ENCODE measurements around the gene CLTA. TPM values are rescaled to one million over a fixed set of nuclear protein-coding genes. Genes with fewer than 3 reads are reported as not detected.
"Not testable (repeated sequence)": the region's sequence is repeated elsewhere in the genome, so short reads cannot be mapped to it uniquely, and the experiment has no call there.

CLTA gene
- polyA plus RNA-seq, 3 donors from 2014 or later = 62.2 to 121 (median 89.0) TPM

- peaks cover 21 to 33% (median 27%) of the 10 kb centered on the region in 3 donors for H3K36me3 Mint-ChIP-seq
- no peak overlapping the region for H3K4me3 Mint-ChIP-seq
- peaks cover 37 to 38% of the 10 kb centered on the region in 2 donors for H3K4me1 Mint-ChIP-seq
- H3K9me3 Mint-ChIP-seq = no peaks in the 10 kb centered on the region
- peaks cover 5 to 11% (median 10%) of the 10 kb centered on the region in 3 donors for H3K27me3 Mint-ChIP-seq (ENCODE audit: low read depth in 3 of 3)
- peak overlapping the region in 4 of 6 donors; percentile 28 to 77 (median 34) for H3K27ac Mint-ChIP-seq
- no peak for DNase-seq
These were observed 27.5 kb upstream of the CLTA start for GRCh38 chr9:36163049-36163785.

GRCh38 chr9:36163786-36164170 is 26.9 kb upstream of the CLTA start:
- Mint-ChIP-seq H3K4me1 (peaks cover 33 to 34% of the 10 kb centered on the region in 2 donors), H3K36me3 (peaks cover 15 to 28% (median 23%) of the 10 kb centered on the region in 3 donors), H3K4me3 (no peak overlapping the region), H3K27me3 (ENCODE audit: low read depth in 3 of 3) (peaks cover 5 to 11% (median 10%) of the 10 kb centered on the region in 3 donors), H3K9me3 (no peaks in the 10 kb centered on the region), H3K27ac (peak overlapping the region in 4 of 6 donors; percentile 15 to 77 (median 58))
- DNase-seq = no peak

DNA sequence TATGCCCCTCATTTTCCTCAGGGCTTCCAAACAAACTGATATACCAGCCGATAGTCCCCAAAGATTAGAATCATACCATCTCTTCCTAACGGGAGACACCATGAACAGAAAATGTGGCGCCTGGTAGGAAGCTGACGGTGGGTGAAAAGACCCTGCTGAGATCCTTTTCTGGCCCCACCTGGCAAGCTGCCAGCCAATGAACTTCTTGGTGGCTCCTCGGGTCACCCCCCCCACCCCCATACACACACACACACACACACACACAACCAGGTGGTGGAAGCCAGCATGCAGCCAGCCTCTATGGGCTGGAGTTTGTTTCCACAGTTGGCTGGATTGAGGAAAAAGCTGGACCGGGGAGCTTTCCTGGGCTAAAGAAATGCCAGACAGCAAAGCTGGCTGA is 26.3 kb upstream of the CLTA start:
- peaks cover 5 to 13% (median 10%) of the 10 kb centered on the region in 3 donors for H3K27me3 Mint-ChIP-seq (ENCODE audit: low read depth in 3 of 3)
- DNase-seq = no peak
- peak overlapping the region in 1 of 5 donors; percentile 24 for H3K4me3 Mint-ChIP-seq
- no peaks in the 10 kb centered on the region for H3K9me3 Mint-ChIP-seq
- peak overlapping the region in 5 of 6 donors; percentile 15 to 77 (median 55) for H3K27ac Mint-ChIP-seq
- peaks cover 9 to 22% (median 21%) of the 10 kb centered on the region in 3 donors for H3K36me3 Mint-ChIP-seq
- peaks cover 29 to 31% of the 10 kb centered on the region in 2 donors for H3K4me1 Mint-ChIP-seq

DNA sequence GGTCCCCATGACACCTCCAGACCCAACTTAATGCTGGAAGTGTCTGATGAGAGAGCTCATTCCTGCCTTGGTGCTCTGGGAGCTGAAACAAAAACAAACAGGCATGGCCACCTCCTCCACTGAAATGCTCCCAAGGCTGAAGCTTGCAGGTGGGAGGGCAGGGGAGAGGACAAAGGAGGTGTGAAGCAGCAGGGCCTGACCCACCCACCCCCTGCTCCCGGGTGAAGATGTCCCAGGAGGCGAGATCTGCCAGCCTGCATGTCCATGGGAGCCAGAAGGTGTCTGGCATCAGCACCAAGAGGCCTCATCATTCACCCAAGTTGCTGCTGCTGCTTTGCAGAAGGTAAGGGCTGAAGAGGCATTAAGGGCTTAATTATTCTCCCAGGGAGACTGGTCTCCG is 25.7 kb upstream of the CLTA start:
- H3K36me3 Mint-ChIP-seq = peaks cover 7 to 20% (median 16%) of the 10 kb centered on the region in 3 donors
- no peaks in the 10 kb centered on the region for H3K9me3 Mint-ChIP-seq
- peak overlapping the region; percentile 35 to 75 (median 62) for H3K4me3 Mint-ChIP-seq
- DNase-seq = no peak
- H3K27me3 Mint-ChIP-seq (ENCODE audit: low read depth in 3 of 3) = peaks cover 5 to 14% (median 10%) of the 10 kb centered on the region in 3 donors
- H3K4me1 Mint-ChIP-seq = peaks cover 28 to 29% of the 10 kb centered on the region in 2 donors
- H3K27ac Mint-ChIP-seq = peak overlapping the region in 4 of 6 donors; percentile 16 to 71 (median 58)

- H3K27ac Mint-ChIP-seq = peak overlapping the region in 2 of 6 donors; percentile 30 to 31
- H3K9me3 Mint-ChIP-seq = no peaks in the 10 kb centered on the region
- H3K4me1 Mint-ChIP-seq = peaks cover 26 to 28% of the 10 kb centered on the region in 2 donors
- peak overlapping the region; percentile 44 to 75 (median 62) for H3K4me3 Mint-ChIP-seq
- peaks cover 6 to 17% (median 10%) of the 10 kb centered on the region in 3 donors for H3K27me3 Mint-ChIP-seq (ENCODE audit: low read depth in 3 of 3)
- H3K36me3 Mint-ChIP-seq = peaks cover 7 to 15% (median 10%) of the 10 kb centered on the region in 3 donors
- no peak for DNase-seq
These were observed 24.9 kb upstream of the CLTA start for GRCh38 chr9:36165826-36166167.

- peaks cover 4 to 10% (median 4%) of the 10 kb centered on the region in 3 donors for H3K36me3 Mint-ChIP-seq
- DNase-seq = peak; percentile 85 to 86 (median 85)
- H3K9me3 Mint-ChIP-seq = no peaks in the 10 kb centered on the region
- H3K4me1 Mint-ChIP-seq = peaks cover 24 to 25% of the 10 kb centered on the region in 2 donors
- peak overlapping the region; percentile 68 to 83 (median 78) for H3K4me3 Mint-ChIP-seq
- H3K27me3 Mint-ChIP-seq (ENCODE audit: low read depth in 3 of 3) = peaks cover 7 to 20% (median 10%) of the 10 kb centered on the region in 3 donors
- H3K27ac Mint-ChIP-seq = peak overlapping the region in 5 of 6 donors; percentile 69 to 84 (median 82)
These were observed 24.4 kb upstream of the CLTA start for GRCh38 chr9:36166168-36166927.

GRCh38 chr9:36169166-36169565 is 21.6 kb upstream of the CLTA start, which contains the start of gene CCIN:
Gene CCIN, plus strand, starts transcription at chr9:36169388. Its CDS starts 115 bp downstream, at chr9:36169503.
- no peak for DNase-seq
- H3K4me3 Mint-ChIP-seq = no peak within 1 kb of the TSS
- H3K27ac Mint-ChIP-seq = no peak within 1 kb of the TSS
- no peaks in the 10 kb centered on the region for H3K36me3 Mint-ChIP-seq
- no peaks in the 10 kb centered on the region for H3K9me3 Mint-ChIP-seq
- H3K4me1 Mint-ChIP-seq = peaks cover 14 to 17% of the 10 kb centered on the region in 2 donors
- peaks cover 7 to 20% (median 8%) of the 10 kb centered on the region in 3 donors for H3K27me3 Mint-ChIP-seq (ENCODE audit: low read depth in 3 of 3)

- no peak overlapping the region for H3K27ac Mint-ChIP-seq
- no peak for DNase-seq
- H3K4me3 Mint-ChIP-seq = no peak overlapping the region
- H3K27me3 Mint-ChIP-seq (ENCODE audit: low read depth in 3 of 3) = peaks cover 8 to 20% (median 9%) of the 10 kb centered on the region in 3 donors
- H3K36me3 Mint-ChIP-seq = no peaks in the 10 kb centered on the region
- H3K4me1 Mint-ChIP-seq = peaks cover 14 to 17% of the 10 kb centered on the region in 2 donors
- no peaks in the 10 kb centered on the region for H3K9me3 Mint-ChIP-seq
These were observed 21.0 kb upstream of the CLTA start for GRCh38 chr9:36169708-36170107.

- DNase-seq = no peak
- no peaks in the 10 kb centered on the region for H3K36me3 Mint-ChIP-seq
- no peak overlapping the region for H3K4me3 Mint-ChIP-seq
- H3K4me1 Mint-ChIP-seq = peaks cover 9 to 13% of the 10 kb centered on the region in 2 donors
- no peak overlapping the region for H3K27ac Mint-ChIP-seq
- peaks cover 9 to 16% (median 10%) of the 10 kb centered on the region in 3 donors for H3K27me3 Mint-ChIP-seq (ENCODE audit: low read depth in 3 of 3)
- no peaks in the 10 kb centered on the region for H3K9me3 Mint-ChIP-seq
These were observed 20.2 kb upstream of the CLTA start for GRCh38 chr9:36170531-36170930.

DNA sequence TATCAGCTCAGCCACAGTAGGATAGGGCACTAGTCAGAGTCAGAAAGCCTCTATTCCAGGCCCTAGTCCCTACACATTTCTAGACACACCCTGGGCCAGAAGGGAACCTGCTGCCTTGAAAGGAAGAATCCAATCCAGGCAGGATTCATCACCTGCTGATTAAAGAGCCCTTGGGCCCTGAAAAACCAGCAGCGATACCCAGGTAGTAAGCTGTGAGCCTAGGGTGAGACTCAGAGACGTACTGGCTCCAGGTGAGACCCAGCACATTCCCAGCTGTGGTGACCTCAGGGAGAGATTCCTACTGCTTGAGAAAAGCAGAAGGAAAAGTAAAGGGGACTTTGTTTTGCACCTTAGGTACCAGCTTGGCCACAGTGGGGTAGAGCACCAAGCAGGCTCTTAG is 16.9 kb upstream of the CLTA start:
- H3K4me1 Mint-ChIP-seq = no peaks in the 10 kb centered on the region
- no peaks in the 10 kb centered on the region for H3K9me3 Mint-ChIP-seq
- H3K36me3 Mint-ChIP-seq = no peaks in the 10 kb centered on the region
- H3K4me3 Mint-ChIP-seq = no peak overlapping the region
- peaks cover 4 to 9% (median 5%) of the 10 kb centered on the region in 3 donors for H3K27me3 Mint-ChIP-seq (ENCODE audit: low read depth in 3 of 3)
- no peak overlapping the region for H3K27ac Mint-ChIP-seq
- DNase-seq = no peak

GRCh38 chr9:36174271-36174670 is 16.4 kb upstream of the CLTA start:
- Mint-ChIP-seq H3K27ac (no peak overlapping the region), H3K4me1 (no peaks in the 10 kb centered on the region), H3K4me3 (no peak overlapping the region), H3K27me3 (ENCODE audit: low read depth in 3 of 3) (peaks cover 4 to 8% (median 5%) of the 10 kb centered on the region in 3 donors), H3K9me3 (no peaks in the 10 kb centered on the region), H3K36me3 (peaks cover 0 to 3% (median 0%) of the 10 kb centered on the region in 3 donors)
- DNase-seq = no peak

- Mint-ChIP-seq H3K27ac (no peak overlapping the region), H3K9me3 (no peaks in the 10 kb centered on the region), H3K4me1 (no peaks in the 10 kb centered on the region), H3K27me3 (ENCODE audit: low read depth in 3 of 3) (peaks cover 5 to 6% (median 5%) of the 10 kb centered on the region in 3 donors), H3K36me3 (peaks cover 0 to 3% (median 0%) of the 10 kb centered on the region in 3 donors), H3K4me3 (no peak overlapping the region)
- no peak for DNase-seq
These were observed 16.0 kb upstream of the CLTA start for GRCh38 chr9:36174731-36175130.

DNA sequence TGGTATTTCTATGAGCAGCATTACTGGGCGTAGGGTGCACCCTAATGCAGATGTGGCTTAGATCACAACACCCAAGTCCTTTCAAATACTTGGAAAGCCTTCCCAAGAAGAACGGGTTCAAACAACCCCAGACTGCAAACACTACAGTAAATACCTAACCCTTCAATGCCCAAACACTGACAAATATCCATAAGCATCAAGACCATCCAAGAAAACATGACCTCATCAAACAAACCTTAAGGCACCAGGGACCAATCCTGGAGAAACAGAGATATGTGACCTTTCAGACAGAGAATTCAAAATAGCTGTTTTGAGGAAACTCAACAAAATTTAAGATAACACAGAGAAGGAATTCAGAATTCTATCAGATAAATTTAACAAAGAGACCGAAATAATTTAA is 15.5 kb upstream of the CLTA start:
- H3K4me3 Mint-ChIP-seq; H3K27me3 Mint-ChIP-seq (ENCODE audit: low read depth in 3 of 3); H3K27ac Mint-ChIP-seq; H3K4me1 Mint-ChIP-seq; DNase-seq; H3K36me3 Mint-ChIP-seq; H3K9me3 Mint-ChIP-seq: not testable (repeated sequence)

- not testable (repeated sequence) for H3K4me3 Mint-ChIP-seq; H3K27me3 Mint-ChIP-seq (ENCODE audit: low read depth in 3 of 3); H3K9me3 Mint-ChIP-seq; DNase-seq; H3K4me1 Mint-ChIP-seq; H3K27ac Mint-ChIP-seq; H3K36me3 Mint-ChIP-seq
These were observed 14.2 kb upstream of the CLTA start for GRCh38 chr9:36176496-36176895.

Measured in immature natural killer cell (primary cell).